ENCODE results near the gene SPRR4.

SPRR4 gene

GRCh38 chr1:152942161-152942560, 28.3 kb upstream of the SPRR4 start:
- Histone ChIP-seq H3K36me3 (replicated peaks; ENCODE audit: low read depth, low read length) (no peaks in the 10 kb centered on the region), H3K4me1 (ENCODE audit: low read length) (no peaks in the 10 kb centered on the region), H2AFZ (ENCODE audit: low read depth, low read length) (no peak overlapping the region), H3K27ac (ENCODE audit: low read length) (no peak overlapping the region), H3K4me3 (ENCODE audit: low read length) (no peak overlapping the region), H3K4me2 (ENCODE audit: low read length) (no peak overlapping the region), H3K27me3 (ENCODE audit: low read depth, low read length) (peaks cover 28% of the 10 kb centered on the region), H3K9me3 (ENCODE audit: insufficient read depth, low read length) (no peaks in the 10 kb centered on the region), H3K9ac (ENCODE audit: low read length) (no peak overlapping the region), H3K79me2 (ENCODE audit: low read length) (no peaks in the 10 kb centered on the region), H4K20me1 (ENCODE audit: insufficient read depth, low read length) (no peaks in the 10 kb centered on the region)
- TF ChIP-seq EZH2phosphoT487 (IDR thresholded peaks at IDR 0.05; ENCODE audit: low read depth) = no peak
- TF ChIP-seq CTCF (IDR thresholded peaks at IDR 0.05; ENCODE audit: low read depth, low read length) = no peak

GRCh38 chr1:152946248-152946647, 24.2 kb upstream of the SPRR4 start:
- Histone ChIP-seq H2AFZ (ENCODE audit: low read depth, low read length) (no peak overlapping the region), H3K36me3 (replicated peaks; ENCODE audit: low read depth, low read length) (no peaks in the 10 kb centered on the region), H3K27ac (ENCODE audit: low read length) (no peak overlapping the region), H3K79me2 (ENCODE audit: low read length) (no peaks in the 10 kb centered on the region), H3K4me2 (ENCODE audit: low read length) (no peak overlapping the region), H3K4me1 (ENCODE audit: low read length) (no peaks in the 10 kb centered on the region), H4K20me1 (ENCODE audit: insufficient read depth, low read length) (no peaks in the 10 kb centered on the region), H3K9me3 (ENCODE audit: insufficient read depth, low read length) (no peaks in the 10 kb centered on the region), H3K27me3 (ENCODE audit: low read depth, low read length) (peaks cover 52% of the 10 kb centered on the region), H3K9ac (ENCODE audit: low read length) (no peak overlapping the region), H3K4me3 (ENCODE audit: low read length) (no peak overlapping the region)
- no peak for TF ChIP-seq EZH2phosphoT487 (IDR thresholded peaks at IDR 0.05; ENCODE audit: low read depth)
- TF ChIP-seq CTCF (IDR thresholded peaks at IDR 0.05; ENCODE audit: low read depth, low read length) = no peak

GRCh38 chr1:152946651-152947256, 23.7 kb upstream of the SPRR4 start, which contains the start of gene SPRR5:
Gene SPRR5 (plus strand): TSS chr1:152947206. CDS start chr1:152948555, 1,349 bp downstream.
- Histone ChIP-seq H3K4me2 (ENCODE audit: low read length) (no peak within 1 kb of the TSS), H3K9ac (ENCODE audit: low read length) (no peak within 1 kb of the TSS), H3K4me1 (ENCODE audit: low read length) (no peaks in the 10 kb centered on the region), H2AFZ (ENCODE audit: low read depth, low read length) (no peak within 1 kb of the TSS), H3K9me3 (ENCODE audit: insufficient read depth, low read length) (no peaks in the 10 kb centered on the region), H3K27ac (ENCODE audit: low read length) (no peak within 1 kb of the TSS), H3K36me3 (replicated peaks; ENCODE audit: low read depth, low read length) (no peaks in the 10 kb centered on the region), H3K79me2 (ENCODE audit: low read length) (no peaks in the 10 kb centered on the region), H3K27me3 (ENCODE audit: low read depth, low read length) (peaks cover 57% of the 10 kb centered on the region), H4K20me1 (ENCODE audit: insufficient read depth, low read length) (no peaks in the 10 kb centered on the region), H3K4me3 (ENCODE audit: low read length) (no peak within 1 kb of the TSS)
- TF ChIP-seq CTCF (IDR thresholded peaks at IDR 0.05; ENCODE audit: low read depth, low read length) = no peak
- no peak for TF ChIP-seq EZH2phosphoT487 (IDR thresholded peaks at IDR 0.05; ENCODE audit: low read depth)

- no peak for TF ChIP-seq EZH2phosphoT487 (IDR thresholded peaks at IDR 0.05; ENCODE audit: low read depth)
- no peak for TF ChIP-seq CTCF (IDR thresholded peaks at IDR 0.05; ENCODE audit: low read depth, low read length)
- H3K79me2 ChIP-seq (ENCODE audit: low read length) = no peaks in the 10 kb centered on the region
Observed at GRCh38 chr1:152951711-152952110, 18.7 kb upstream of the SPRR4 start.

More at GRCh38 chr1:152951711-152952110, 18.7 kb upstream of the SPRR4 start:
- H2AFZ ChIP-seq (ENCODE audit: low read depth, low read length) = no peak overlapping the region
- no peaks in the 10 kb centered on the region for H3K4me1 ChIP-seq (ENCODE audit: low read length)
- H3K27me3 ChIP-seq (ENCODE audit: low read depth, low read length) = peaks cover 68% of the 10 kb centered on the region
- H3K9me3 ChIP-seq (ENCODE audit: insufficient read depth, low read length) = no peaks in the 10 kb centered on the region
- no peak overlapping the region for H3K4me3 ChIP-seq (ENCODE audit: low read length)
- H3K4me2 ChIP-seq (ENCODE audit: low read length) = no peak overlapping the region
- no peaks in the 10 kb centered on the region for H3K36me3 ChIP-seq (replicated peaks; ENCODE audit: low read depth, low read length)
- no peaks in the 10 kb centered on the region for H4K20me1 ChIP-seq (ENCODE audit: insufficient read depth, low read length)
- no peak overlapping the region for H3K9ac ChIP-seq (ENCODE audit: low read length)
- H3K27ac ChIP-seq (ENCODE audit: low read length) = no peak overlapping the region
